Heart left ventricle (tissue), 16 donors: ENCODE measurements around the gene GRM3. TPM values are rescaled to one million over a fixed set of nuclear protein-coding genes. Genes with fewer than 3 reads are reported as not detected.

Experiments used
- ATAC-seq, 4 donors: fragments of 200-7000 bp; cut with Tn5 transposase; one replicate each; pipeline ENCODE4 v1.9.1; 2020 to 2022; ENCODE audit warnings: moderate library complexity in 4 of 4, mild to moderate bottlenecking in 3 of 4, moderate number of reproducible peaks in 1 of 4
- DNase-seq, 5 donors: peaks; one replicate each; pipeline ENCODE4 v3.0.0-alpha.2; 2020
- H3K27ac ChIP-seq, 12 donors: fragments of 200-600 bp; sonication (generic) in 4 of 12; one replicate each; pipeline versions ENCODE4 v1.5.0 to v1.8.0; 2016 to 2022; ENCODE audit warnings: mild to moderate bottlenecking in 2 of 12
- H3K27me3 ChIP-seq, 9 donors: fragments of 200-600 bp; sonication (generic) in 2 of 9; one replicate each; pipeline versions ENCODE4 v1.5.1 to v1.8.0; 2016 to 2022; ENCODE audit warnings: mild to moderate bottlenecking in 3 of 9
- H3K36me3 ChIP-seq, 9 donors: fragments of 200-600 bp; sonication (generic) in 2 of 9; one replicate each; pipeline versions ENCODE4 v1.5.0 to v1.8.0; 2018 to 2022; ENCODE audit warnings: mild to moderate bottlenecking in 2 of 9
- H3K4me1 ChIP-seq, 12 donors: fragments of 200-600 bp; sonication (generic) in 4 of 12; one replicate each; pipeline versions ENCODE4 v1.5.0 to v1.8.0; 2016 to 2022; ENCODE audit warnings: mild to moderate bottlenecking in 3 of 12
- H3K4me3 ChIP-seq, 12 donors: fragments of 200-600 bp; sonication (generic) in 4 of 12; one replicate each; pipeline versions ENCODE4 v1.5.0 to v1.8.0; 2017 to 2022; ENCODE audit warnings: mild to moderate bottlenecking in 9 of 12, moderate library complexity in 4 of 12
- H3K9me3 ChIP-seq, 12 donors: fragments of 200-600 bp; sonication (generic) in 4 of 12; one replicate each; pipeline versions ENCODE4 v1.5.0 to v1.8.0; 2016 to 2022; ENCODE audit warnings: mild to moderate bottlenecking in 1 of 12
- CTCF ChIP-seq, 12 donors: fragments of 200-600 bp; sonication (generic) in 4 of 12; IDR thresholded peaks; one replicate each; pipeline versions ENCODE4 v1.5.0 to v1.8.0; 2018 to 2022; ENCODE audit warnings: antibody characterized with exemption in 12 of 12, mild to moderate bottlenecking in 5 of 12
- POLR2A ChIP-seq, 2 donors: fragments of 450-650 bp; IDR thresholded peaks; one replicate each; pipeline ENCODE4 v1.6.1; 2017; ENCODE audit warnings: antibody characterized with exemption in 2 of 2, mild to moderate bottlenecking in 2 of 2, moderate library complexity in 2 of 2
- WGBS, 4 donors: extraction: QIAGEN DNeasy Blood & Tissue Kit in 2 of 4; methylation state at CpG; one replicate each; pipeline versions ENCODE4 v1.1.5 to v1.1.7; 2013 to 2018; 5-methylcytosine and 5-hydroxymethylcytosine counted together
- intact Hi-C, 10 donors: fragments of 100-400 bp; cut with DNase I; formaldehyde crosslinking; loops; one replicate each; pipeline versions ENCODE4 v1.11.1 to v1.14.2; 2022
- polyA plus RNA-seq, 2 donors: library from polyadenylated mRNA; stranded (reverse); fragments of 200-250 nt; gene quantifications; one replicate each; pipeline ENCODE4 v1.2.3, GENCODE V29; 2013
- total RNA-seq, 9 donors: library from RNA; depleted of rRNA in 2 of 9; stranded (reverse); fragments of >200 nt in 2 of 9; fragmentation: NEBNext Ultra II Directional in 3 of 9; extraction: Animal tissue kit (Norgen Biotek cat#: 25700) in 3 of 9; gene quantifications; one replicate each; pipeline versions ENCODE4 v1.1.0 to v1.2.4, GENCODE V29; 2016 to 2023
- donor health status: ischemic (EF 13 %, LVEDD 7.1; RV severe dilation, severe dysfunction).
- donor health status: healthy with polysubstance abuse.
- donor health status: DM: no; HTN: yes; CAD: no.
- donor health status: DM: no; HTN: no; CAD: no.
- donor health status: ischemic (EF 25% LVEDD 6.9; RV normal size, moderate dysfunction).
- donor health status: ischemic (EF 25% LVEDD 5.7; RV mildly dilated, moderate dysfunction).
- donor health status: healthy.
- donor health status: DM: yes; HTN: yes; CAD: no.
- donor health status: ischemic (EF 35%, LVEDD 5.7; RV mildly dilated, moderate dysfunction).
- donor health status: nonischemic (EF 11% LVEDD 7.7; RV severe dilation, severe dysfunction).
- donor health status: DM: yes; HTN: yes; CAD: no.
- donor health status: PGD.
- donor health status: ischemic (EF 29% LVEDD 5.4; RV normal size, mild dysfunction).
- donor health status: nonischemic (EF 23%, LVEDD 6.1; RV moderate dilation, normal function).

The GRM3 gene
- total and polyA plus RNA-seq, 11 donors: 0.03 to 0.73 TPM; not detected in 9

DNA sequence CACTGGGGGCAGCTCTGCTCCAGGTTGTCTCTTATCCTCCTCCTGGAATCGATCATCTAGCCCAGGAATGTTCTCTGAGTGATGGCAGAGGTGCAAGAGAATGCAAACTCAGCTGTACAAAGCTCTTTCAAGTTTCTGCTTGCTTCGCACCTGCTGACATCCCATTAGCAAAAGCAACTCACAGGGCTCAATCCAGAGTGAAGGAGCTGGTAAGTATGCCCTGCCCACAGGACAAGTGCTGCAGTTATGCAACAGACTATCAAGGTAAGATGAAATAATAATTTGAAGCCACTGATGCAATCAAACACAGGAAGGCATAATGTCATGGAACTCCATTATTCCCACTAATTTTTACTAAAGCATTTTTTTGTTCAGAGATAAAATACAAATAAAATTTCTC, 122.2 kb downstream of the GRM3 start:
- ATAC-seq (no peak), DNase-seq (no peak)
- no peak overlapping the region for H3K27ac ChIP-seq
- H3K27me3 ChIP-seq: no peaks in the 10 kb centered on the region
- no peaks in the 10 kb centered on the region for H3K36me3 ChIP-seq
- H3K4me3 ChIP-seq: no peak overlapping the region
- no peaks in the 10 kb centered on the region for H3K4me1 ChIP-seq
- no peak for TF ChIP-seq CTCF (IDR thresholded peaks at IDR 0.05)
- H3K9me3 ChIP-seq: no peaks in the 10 kb centered on the region
- intact Hi-C loops: no loop called here
- 62 to 90% (median 76%) methylated on average over 2 of the region's 2 CpGs for WGBS, 4 donors

- Histone ChIP-seq H3K4me3 (no peak overlapping the region), H3K27ac (no peak overlapping the region), H3K36me3 (no peaks in the 10 kb centered on the region), H3K27me3 (no peaks in the 10 kb centered on the region), H3K4me1 (no peaks in the 10 kb centered on the region), H3K9me3 (no peaks in the 10 kb centered on the region)
- ATAC-seq: no peak
- DNase-seq: no peak
- TF ChIP-seq CTCF (IDR thresholded peaks at IDR 0.05) (no peak), POLR2A (IDR thresholded peaks at IDR 0.05) (no peak)
- WGBS, 4 donors: 59 to 85% (median 79%) methylated on average over 1 of the region's 1 CpG
- intact Hi-C loops: no loop called here
Observed at GRCh38 chr7:86768394-86768793, 124.7 kb downstream of the GRM3 start.

DNA sequence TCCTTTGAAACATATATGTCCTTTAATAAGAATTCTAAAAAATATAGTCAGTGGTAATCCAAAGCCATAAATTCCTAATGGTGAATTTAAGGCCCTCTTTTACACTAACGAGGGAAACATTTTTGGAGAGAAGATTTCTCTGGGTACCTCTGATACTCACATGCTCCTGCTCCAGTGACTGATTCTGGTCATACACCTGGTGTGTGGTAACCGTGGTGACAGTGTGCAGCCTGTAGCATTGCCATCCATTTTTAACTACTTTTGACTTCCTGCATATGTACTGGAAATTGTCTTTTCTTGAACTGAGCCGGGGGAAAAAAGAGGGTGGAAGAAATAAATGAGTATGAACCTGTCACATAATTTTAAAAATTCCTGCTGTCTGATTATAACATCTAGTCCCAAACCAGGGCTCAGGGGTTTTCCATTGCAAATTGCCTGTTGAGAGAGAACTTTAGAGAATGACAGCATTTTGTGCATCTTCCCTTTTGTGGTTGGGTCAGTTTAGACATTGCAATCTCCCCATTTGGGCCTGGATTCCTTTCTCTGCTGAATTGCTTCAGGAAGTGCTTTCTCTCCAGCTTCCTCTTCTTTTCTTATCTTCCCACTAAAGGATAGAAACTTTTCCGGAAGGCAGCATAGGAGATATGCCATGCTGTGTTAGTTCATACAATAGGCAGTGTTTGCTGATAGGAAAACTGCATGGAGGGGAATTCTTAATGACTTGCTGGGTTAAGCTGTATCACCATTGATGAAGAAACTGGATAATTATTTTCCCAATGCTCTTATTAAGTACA, 125.5 kb downstream of the GRM3 start:
- no peak overlapping the region for H3K27ac ChIP-seq
- H3K36me3 ChIP-seq: no peaks in the 10 kb centered on the region
- H3K27me3 ChIP-seq: no peaks in the 10 kb centered on the region
- 61 to 70% (median 67%) methylated on average over 4 of the region's 4 CpGs for WGBS, 4 donors
- TF ChIP-seq CTCF (IDR thresholded peaks at IDR 0.05) (no peak), POLR2A (IDR thresholded peaks at IDR 0.05) (no peak)
- intact Hi-C loops: no loop called here
- no peak for ATAC-seq
- no peaks in the 10 kb centered on the region for H3K4me1 ChIP-seq
- no peak for DNase-seq
- H3K9me3 ChIP-seq: no peaks in the 10 kb centered on the region
- no peak overlapping the region for H3K4me3 ChIP-seq

DNA sequence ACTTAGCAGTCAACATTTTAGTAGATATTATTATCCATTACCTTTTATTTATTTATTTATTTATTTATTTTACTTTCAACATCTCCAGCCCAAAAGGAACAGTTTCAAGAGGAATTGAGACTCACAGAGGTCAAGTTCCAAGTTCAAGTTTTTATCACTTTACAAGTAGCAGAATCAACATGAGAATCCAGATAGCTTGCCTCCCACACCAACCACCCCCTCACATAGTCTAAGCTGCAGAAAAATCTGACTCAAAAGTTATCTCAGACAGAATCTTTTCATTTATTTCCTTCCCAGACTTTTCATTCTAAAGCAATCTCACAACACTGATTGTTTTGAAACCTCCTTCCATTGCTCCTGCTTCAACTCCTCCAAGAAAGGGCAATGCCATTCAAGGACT, 129.6 kb downstream of the GRM3 start:
- Histone ChIP-seq H3K27me3 (no peaks in the 10 kb centered on the region), H3K36me3 (no peaks in the 10 kb centered on the region), H3K4me3 (no peak overlapping the region), H3K4me1 (no peaks in the 10 kb centered on the region), H3K9me3 (no peaks in the 10 kb centered on the region), H3K27ac (no peak overlapping the region)
- DNase-seq (no peak), ATAC-seq (no peak)
- TF ChIP-seq POLR2A (IDR thresholded peaks at IDR 0.05): no peak
- intact Hi-C loops: no loop called here

GRCh38 chr7:86775203-86775602, 131.5 kb downstream of the GRM3 start:
- H3K27me3 ChIP-seq: no peaks in the 10 kb centered on the region
- H3K27ac ChIP-seq: no peak overlapping the region
- TF ChIP-seq POLR2A (IDR thresholded peaks at IDR 0.05): no peak
- TF ChIP-seq CTCF (IDR thresholded peaks at IDR 0.05): no peak
- intact Hi-C loops: no loop called here
- H3K4me1 ChIP-seq: no peaks in the 10 kb centered on the region
- H3K36me3 ChIP-seq: no peaks in the 10 kb centered on the region
- H3K4me3 ChIP-seq: no peak overlapping the region
- no peak for ATAC-seq
- no peaks in the 10 kb centered on the region for H3K9me3 ChIP-seq
- no peak for DNase-seq
